Liver (tissue), 3 donors: ENCODE data around the gene C3orf22.
"Not testable (repeated sequence)": the region's sequence is repeated elsewhere in the genome, so short reads cannot be mapped to it uniquely, and the experiment has no call there.

Experiments used
- CTCF ChIP-seq: fragments of 150-350 bp; IDR thresholded peaks from 2 replicates; pipeline ENCODE4 v1.5.1; 2017; ENCODE audit warnings: improper control_type of control experiment, low read depth, low read length; ENCODE audit not compliant: missing input control
- FOXA1 ChIP-seq: IDR thresholded peaks from 2 replicates; pipeline ENCODE4 v1.6.1; 2016; ENCODE audit warnings: antibody characterized with exemption
- GABPA ChIP-seq, 2 donors: IDR thresholded peaks in 1 of 2; conservative IDR thresholded peaks in 1 of 2; 2 replicates each; pipeline ENCODE4 v1.6.1; 2016; ENCODE audit warnings: antibody characterized with exemption in 2 of 2, mild to moderate bottlenecking in 1 of 2, moderate library complexity in 1 of 2
- JUND ChIP-seq, 2 donors: IDR thresholded peaks; 2 replicates each; pipeline ENCODE4 v1.6.1; 2016; ENCODE audit warnings: antibody characterized with exemption in 2 of 2
- REST ChIP-seq: IDR thresholded peaks from 2 replicates; pipeline ENCODE4 v1.6.1; 2016; ENCODE audit warnings: antibody characterized with exemption, mild to moderate bottlenecking
- TAF1 ChIP-seq: conservative IDR thresholded peaks from 2 replicates; pipeline ENCODE4 v1.6.1; 2016; ENCODE audit warnings: antibody characterized with exemption, mild to moderate bottlenecking
- donor health status: healthy.
- donor health status: healthy.

- TF ChIP-seq CTCF; GABPA (IDR thresholded peaks at IDR 0.05 in 1 of 2, conservative IDR thresholded peaks at IDR 0.05 in 1 of 2); FOXA1; TAF1; JUND (IDR thresholded peaks at IDR 0.05); REST: not testable (repeated sequence)
Measured at GRCh38 chr3:126591515-126591914, 32.8 kb upstream of the C3orf22 start.
